ENCODE results near the gene ADAMTSL1.

The ADAMTSL1 gene

DNA sequence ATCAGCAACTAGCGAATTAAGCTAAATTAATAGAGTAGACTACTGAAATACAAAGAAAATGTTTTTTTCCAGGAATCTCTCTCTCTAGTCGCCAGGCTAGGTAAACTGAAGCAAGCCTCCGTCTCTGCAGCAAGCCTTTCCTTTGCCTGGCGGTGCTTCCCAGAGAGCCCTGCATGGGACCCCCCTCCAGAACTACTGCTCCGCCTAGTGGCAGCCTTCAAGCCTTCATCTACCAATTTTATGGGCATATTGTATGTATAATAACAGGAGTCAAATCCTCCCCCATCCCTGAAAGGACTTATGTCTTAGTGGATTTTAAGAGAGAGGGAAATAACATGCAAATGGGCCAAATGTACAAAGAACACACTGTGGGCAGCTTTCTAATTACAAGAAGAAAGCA lies 317.1 kb downstream of the ADAMTSL1 start:
- DNase-seq (ENCODE audit: low spot score), result no peak
- in situ Hi-C loops (cut with MboI; ENCODE audit: low sequenced_read_pairs, unreplicated experiment), result no loop called here
- TF ChIP-seq, protein P1, sequence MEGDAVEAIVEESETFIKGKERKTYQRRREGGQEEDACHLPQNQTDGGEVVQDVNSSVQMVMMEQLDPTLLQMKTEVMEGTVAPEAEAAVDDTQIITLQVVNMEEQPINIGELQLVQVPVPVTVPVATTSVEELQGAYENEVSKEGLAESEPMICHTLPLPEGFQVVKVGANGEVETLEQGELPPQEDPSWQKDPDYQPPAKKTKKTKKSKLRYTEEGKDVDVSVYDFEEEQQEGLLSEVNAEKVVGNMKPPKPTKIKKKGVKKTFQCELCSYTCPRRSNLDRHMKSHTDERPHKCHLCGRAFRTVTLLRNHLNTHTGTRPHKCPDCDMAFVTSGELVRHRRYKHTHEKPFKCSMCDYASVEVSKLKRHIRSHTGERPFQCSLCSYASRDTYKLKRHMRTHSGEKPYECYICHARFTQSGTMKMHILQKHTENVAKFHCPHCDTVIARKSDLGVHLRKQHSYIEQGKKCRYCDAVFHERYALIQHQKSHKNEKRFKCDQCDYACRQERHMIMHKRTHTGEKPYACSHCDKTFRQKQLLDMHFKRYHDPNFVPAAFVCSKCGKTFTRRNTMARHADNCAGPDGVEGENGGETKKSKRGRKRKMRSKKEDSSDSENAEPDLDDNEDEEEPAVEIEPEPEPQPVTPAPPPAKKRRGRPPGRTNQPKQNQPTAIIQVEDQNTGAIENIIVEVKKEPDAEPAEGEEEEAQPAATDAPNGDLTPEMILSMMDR (IDR thresholded peaks at IDR 0.05; ENCODE audit: borderline replicate concordance, control extremely low read depth, extremely low read depth, insufficient read depth, missing control alignments), result no peak

DNA sequence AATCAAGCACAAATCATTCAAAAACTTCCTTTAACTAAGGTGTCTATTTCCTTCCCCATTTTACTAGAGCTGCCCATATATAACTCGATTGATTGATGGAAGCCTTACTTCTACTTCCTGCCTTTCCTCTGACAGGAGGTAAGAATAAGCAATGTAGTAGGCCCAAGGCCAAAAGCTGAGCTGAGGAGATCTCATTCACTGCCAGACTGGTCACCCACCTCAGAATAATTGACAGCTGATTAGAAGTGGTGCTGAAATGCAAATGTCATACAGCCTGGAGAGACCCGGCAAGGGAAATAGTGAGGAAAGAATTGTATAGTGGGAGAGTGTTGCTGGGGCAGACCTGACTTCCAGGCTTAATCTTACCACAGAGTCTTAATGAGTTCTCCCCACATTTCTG lies 319.2 kb downstream of the ADAMTSL1 start:
- TF ChIP-seq, protein P1 (IDR thresholded peaks at IDR 0.05; ENCODE audit: borderline replicate concordance, control extremely low read depth, extremely low read depth, insufficient read depth, missing control alignments), result no peak
- in situ Hi-C loops (cut with MboI; ENCODE audit: low sequenced_read_pairs, unreplicated experiment), result no loop called here
- no peak for DNase-seq (ENCODE audit: low spot score)

DNA sequence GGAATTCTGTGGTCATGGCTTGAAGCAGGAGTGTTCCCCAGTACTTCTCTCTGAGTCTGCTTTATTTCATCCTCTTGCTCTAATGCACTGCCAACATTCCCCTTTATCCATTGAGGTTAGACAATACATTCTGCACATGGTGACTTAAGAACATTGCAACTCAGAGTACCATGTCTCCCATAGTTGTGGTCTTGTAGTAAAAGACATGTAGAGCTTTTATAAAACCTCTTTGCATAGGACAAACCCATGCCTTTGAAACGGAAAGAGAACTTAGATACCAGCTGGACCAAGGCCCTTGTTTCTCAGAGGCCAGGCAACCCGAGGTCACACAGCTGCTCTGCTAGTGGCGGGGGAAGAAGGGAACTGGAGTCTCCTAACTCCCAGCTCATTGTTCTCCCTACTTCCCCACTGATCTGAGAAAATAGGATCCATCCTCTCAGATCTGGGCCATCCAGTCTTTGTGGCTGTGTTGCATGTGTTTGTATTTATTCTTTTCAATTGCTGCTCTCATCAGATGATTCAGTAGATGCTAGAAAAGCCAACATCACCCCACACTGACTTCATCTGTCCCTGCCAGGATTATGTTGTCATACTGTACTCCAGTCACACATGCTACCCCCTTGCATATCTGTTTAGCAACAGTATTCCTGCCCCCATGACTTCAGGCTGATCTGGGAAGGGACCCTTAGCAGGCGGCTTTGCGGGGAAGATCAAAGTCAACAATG lies 322.2 kb downstream of the ADAMTSL1 start:
- TF ChIP-seq, protein P1 (IDR thresholded peaks at IDR 0.05; ENCODE audit: borderline replicate concordance, control extremely low read depth, extremely low read depth, insufficient read depth, missing control alignments), result no peak
- DNase-seq (ENCODE audit: low spot score), result no peak
- in situ Hi-C loops (cut with MboI; ENCODE audit: low sequenced_read_pairs, unreplicated experiment), result no loop called here

DNA sequence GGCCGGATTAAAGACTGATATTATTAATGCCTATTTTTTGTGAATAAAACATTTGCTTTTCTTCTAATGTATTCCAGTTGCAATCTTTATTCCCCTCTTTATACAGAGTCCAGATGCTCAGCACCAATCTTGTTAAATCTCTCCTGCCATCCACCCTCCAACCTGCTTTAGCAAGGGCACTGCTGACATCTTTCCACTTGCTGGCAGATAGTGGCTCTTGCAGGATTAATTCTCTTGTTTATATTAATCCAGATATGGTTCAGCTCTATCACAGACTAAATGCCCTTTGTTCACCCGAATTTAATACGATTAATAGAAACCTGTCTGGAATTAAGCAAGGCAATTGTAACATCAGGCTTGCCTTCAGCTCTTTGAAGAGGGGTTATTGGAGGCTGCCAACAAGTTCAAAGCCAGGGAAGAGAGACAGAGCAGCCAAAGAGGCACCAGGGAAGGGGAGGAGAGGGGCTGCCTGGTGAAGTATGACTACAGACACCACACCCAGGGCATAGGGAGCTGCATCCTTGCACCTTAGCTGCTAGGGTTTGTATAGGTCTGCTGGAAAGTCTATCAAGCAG lies 322.8 kb downstream of the ADAMTSL1 start:
- TF ChIP-seq, protein P1 (IDR thresholded peaks at IDR 0.05; ENCODE audit: borderline replicate concordance, control extremely low read depth, extremely low read depth, insufficient read depth, missing control alignments), result no peak
- in situ Hi-C loops (cut with MboI; ENCODE audit: low sequenced_read_pairs, unreplicated experiment), result no loop called here
- no peak for DNase-seq (ENCODE audit: low spot score)

DNA sequence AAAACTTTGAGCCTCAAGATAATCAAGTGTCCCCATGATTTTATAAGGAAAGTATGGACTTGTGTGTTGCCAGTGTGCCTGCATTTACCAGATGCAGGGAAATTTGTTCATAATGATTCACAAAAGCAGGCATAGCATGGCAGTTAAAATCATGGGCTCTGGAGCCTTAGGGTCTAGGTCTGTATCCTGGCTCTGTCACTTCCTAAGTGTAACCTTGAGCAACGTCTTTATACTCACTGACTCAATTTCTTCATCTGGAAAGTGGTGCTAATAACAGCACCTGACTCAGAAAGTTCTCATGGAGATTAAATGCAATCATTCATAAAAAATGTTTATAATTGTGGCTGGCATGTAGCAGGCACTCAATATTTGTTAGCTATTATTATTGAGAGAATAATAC lies 324.2 kb downstream of the ADAMTSL1 start:
- in situ Hi-C loops (cut with MboI; ENCODE audit: low sequenced_read_pairs, unreplicated experiment), result no loop called here
- TF ChIP-seq, protein P1 (IDR thresholded peaks at IDR 0.05; ENCODE audit: borderline replicate concordance, control extremely low read depth, extremely low read depth, insufficient read depth, missing control alignments), result no peak
- DNase-seq (ENCODE audit: low spot score), result no peak

DNA sequence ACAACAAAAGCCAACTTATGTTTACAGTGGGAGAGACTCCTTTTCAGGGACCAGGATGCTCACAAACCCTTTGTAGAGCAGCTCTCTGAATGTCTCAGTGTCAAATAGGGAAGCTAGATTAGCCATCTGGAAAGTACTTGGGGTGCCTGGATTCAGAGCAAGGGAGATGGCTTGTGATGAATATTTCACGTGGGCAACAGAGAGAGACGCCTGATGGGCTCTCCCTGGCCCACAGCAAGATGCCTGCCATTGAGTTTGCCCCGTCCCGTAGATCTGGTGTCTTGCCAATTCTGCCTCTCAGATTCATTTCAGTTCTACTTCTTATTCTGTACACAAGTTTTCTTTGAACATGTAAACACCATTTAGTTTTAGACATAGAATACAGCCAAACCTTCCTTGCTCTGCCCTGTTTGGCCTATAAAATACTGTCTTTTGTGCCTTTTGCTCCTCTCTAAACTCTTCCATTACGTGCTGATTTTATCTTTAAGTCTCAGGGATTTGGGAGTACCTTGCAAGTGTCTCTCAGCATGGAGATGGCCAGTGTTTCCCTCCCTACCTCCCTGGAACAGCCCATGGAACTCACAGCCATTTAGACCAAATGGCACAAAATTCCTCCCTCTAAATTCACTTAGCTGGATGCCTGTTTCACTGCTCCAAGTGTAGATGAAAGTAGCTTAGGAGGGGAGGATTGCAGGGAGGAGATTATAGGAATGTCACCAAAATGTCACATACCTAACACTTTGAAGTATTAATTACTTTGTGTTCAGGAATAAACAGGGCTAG lies 324.7 kb downstream of the ADAMTSL1 start:
- TF ChIP-seq, protein P1 (IDR thresholded peaks at IDR 0.05; ENCODE audit: borderline replicate concordance, control extremely low read depth, extremely low read depth, insufficient read depth, missing control alignments), result no peak
- in situ Hi-C loops (cut with MboI; ENCODE audit: low sequenced_read_pairs, unreplicated experiment), result no loop called here
- no peak for DNase-seq (ENCODE audit: low spot score)
